Measurements from ENCODE around the gene TTC31.
"Not testable (repeated sequence)": the region's sequence is repeated elsewhere in the genome, so short reads cannot be mapped to it uniquely, and the experiment has no call there.

The TTC31 gene

DNA sequence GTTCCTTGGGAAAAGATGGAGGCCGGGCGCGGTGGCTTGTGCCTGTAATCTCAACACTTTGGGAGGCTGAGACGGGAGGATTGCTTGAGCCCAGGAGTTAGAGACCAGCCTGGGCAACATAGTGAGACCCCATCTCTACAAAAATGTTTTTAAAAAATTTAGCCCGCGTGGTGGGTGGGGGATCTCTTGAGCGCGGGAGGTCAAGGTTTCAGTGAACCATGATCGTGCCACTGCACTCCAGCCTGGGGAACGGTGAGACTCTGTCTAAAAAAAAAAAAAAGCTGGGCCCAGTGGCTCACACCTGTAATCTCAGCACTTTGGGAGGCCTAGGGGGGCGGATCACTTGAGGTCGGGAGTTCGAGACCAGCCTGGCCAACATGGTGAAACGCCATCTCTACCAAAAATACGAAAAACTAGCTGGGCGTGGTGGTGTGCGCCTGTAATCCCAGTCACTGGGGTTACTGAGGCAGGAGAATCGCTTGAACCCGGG is 839 bp downstream of the TTC31 start:
- DNase-seq (ENCODE audit: low read depth in 2 of 3, low spot score in 2 of 3): not testable (repeated sequence)

GRCh38 chr2:74486141-74486540 is 3.3 kb downstream of the TTC31 start:
- no peak for DNase-seq (ENCODE audit: low read depth in 2 of 3, low spot score in 2 of 3)

- DNase-seq (ENCODE audit: low read depth in 2 of 3, low spot score in 2 of 3): no peak
Observed at GRCh38 chr2:74488643-74489481, 6.0 kb downstream of the TTC31 start.

DNA sequence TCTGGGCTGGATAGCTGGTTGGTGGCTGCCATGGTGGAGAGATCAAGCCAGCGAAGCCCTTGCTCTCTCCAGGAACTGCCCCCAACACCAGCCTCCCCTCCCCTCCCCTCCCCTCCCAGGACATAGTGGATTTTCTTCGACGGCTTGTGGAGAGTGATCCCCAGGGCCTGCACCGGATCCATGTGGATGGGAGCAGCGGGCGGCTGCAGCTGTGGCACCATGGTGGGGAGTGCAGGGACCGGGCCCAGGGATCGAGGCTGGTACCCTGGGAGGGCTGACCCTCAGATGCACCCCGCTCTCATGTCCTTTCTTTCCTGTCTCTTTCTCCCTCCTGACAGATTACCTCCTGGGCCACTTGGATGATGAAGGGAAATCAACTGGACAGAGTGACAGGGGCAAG is 7.0 kb downstream of the TTC31 start:
- DNase-seq (ENCODE audit: low read depth in 2 of 3, low spot score in 2 of 3): no peak

DNA sequence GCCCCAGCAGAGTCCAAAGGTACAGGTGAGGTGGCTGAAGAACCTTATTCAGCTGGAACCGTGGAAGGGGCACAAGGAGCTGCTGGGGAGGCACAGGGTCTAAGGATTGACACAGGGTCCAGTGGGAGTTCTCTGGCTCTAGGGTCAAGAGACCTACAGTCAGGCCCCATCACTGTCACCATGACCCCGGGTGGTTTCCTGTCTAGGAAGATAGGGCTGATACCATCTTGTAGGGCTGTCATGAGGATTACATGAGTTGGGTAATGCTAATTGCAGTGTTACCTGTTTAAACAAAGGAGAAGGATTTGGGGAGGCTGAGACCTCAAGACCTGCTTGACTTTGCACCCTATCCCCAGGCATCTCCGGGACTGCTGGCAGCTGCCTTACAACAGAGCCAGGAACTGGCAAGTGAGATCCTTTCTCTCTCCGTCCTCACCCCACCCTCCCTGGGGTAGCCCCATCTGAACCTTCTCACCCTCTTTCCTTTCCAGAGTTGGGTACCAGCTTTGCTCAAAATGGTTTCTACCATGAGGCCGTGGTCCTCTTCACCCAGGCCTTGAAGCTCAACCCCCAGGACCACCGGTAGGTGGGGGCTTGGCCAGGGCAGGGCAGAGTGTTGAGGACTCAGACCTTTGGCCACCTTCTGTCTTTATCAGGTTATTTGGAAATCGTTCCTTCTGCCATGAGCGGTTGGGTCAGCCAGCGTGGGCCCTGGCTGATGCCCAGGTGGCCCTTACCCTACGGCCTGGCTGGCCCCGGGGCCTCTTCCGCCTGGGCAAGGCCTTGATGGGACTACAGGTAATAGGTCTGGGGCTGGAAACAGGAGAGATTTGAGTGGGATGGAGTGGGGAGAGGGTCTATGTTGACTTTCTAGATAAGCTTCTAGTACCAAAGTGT is 9.0 kb downstream of the TTC31 start:
- DNase-seq (ENCODE audit: low read depth in 2 of 3, low spot score in 2 of 3): no peak

- no peak for DNase-seq (ENCODE audit: low read depth in 2 of 3, low spot score in 2 of 3)
Observed at GRCh38 chr2:74493546-74493945, 10.7 kb downstream of the TTC31 start.

DNA sequence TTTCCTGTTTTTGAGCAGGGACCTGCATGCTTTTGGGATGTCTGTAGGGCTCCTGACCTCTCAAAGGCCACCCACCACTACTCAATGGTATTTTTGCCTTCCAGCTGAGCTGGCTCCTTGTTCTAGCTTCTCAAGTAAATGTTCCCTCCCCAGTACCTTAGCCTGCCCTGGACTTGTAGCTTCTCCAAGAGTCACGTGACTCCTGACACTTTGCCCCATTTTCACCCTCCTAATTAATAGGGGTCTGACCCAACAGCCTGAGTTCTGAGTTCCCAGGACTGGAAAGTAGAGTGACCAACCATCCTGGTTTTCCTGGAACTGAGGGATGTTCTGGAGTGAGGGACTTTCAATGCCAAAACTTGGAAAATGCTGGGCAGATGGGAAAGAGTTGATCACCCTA is 12.6 kb downstream of the TTC31 start:
- DNase-seq (ENCODE audit: low read depth in 2 of 3, low spot score in 2 of 3): no peak

GRCh38 chr2:74496997-74497776 is 14.3 kb downstream of the TTC31 start:
- no peak for DNase-seq (ENCODE audit: low read depth in 2 of 3, low spot score in 2 of 3)

- DNase-seq (ENCODE audit: low read depth in 2 of 3, low spot score in 2 of 3): no peak
Observed at GRCh38 chr2:74497777-74498499, 15.1 kb downstream of the TTC31 start.

GRCh38 chr2:74498500-74499266 is 15.8 kb downstream of the TTC31 start:
- DNase-seq (ENCODE audit: low read depth in 2 of 3, low spot score in 2 of 3): no peak

DNA sequence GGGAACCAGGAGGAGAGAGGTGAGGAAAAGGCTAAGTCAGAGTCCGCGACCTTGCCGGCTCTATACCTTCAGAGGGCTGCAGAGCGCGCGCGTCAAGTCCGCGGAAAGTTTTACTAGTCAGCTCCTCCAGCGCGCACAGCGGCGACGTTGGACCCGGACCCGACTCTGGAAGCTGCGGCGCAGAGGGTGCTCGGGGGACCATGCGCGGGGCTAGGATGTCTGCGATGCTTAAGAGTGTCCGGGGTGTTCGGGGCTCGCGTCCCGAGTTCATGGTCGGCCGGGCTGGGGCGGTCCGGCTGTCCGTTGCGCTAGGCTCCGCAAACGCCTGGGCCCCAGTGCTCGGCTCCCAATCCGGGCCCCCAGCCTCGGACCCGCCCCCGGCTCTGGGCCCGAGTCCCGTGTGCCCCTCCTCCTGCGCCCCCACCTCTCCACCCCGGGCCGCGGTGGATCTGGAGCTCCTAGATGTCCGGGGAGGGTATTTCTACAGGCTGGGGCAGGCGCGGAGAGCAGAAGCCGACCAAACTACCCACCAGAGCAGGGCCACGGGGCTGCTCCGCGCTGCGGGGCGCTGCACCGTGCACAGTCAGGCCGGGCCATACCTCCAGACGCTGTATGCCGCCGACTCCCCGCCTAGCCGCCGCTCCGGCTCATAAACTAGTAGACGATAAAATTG is 16.5 kb downstream of the TTC31 start, which contains the start of gene LBX2:
LBX2 (minus strand) TSS at position 337 of the 673 bp plus-strand sequence; CDS start at position 271, 66 bp downstream.
- DNase-seq (ENCODE audit: low read depth in 2 of 3, low spot score in 2 of 3): no peak

DNA sequence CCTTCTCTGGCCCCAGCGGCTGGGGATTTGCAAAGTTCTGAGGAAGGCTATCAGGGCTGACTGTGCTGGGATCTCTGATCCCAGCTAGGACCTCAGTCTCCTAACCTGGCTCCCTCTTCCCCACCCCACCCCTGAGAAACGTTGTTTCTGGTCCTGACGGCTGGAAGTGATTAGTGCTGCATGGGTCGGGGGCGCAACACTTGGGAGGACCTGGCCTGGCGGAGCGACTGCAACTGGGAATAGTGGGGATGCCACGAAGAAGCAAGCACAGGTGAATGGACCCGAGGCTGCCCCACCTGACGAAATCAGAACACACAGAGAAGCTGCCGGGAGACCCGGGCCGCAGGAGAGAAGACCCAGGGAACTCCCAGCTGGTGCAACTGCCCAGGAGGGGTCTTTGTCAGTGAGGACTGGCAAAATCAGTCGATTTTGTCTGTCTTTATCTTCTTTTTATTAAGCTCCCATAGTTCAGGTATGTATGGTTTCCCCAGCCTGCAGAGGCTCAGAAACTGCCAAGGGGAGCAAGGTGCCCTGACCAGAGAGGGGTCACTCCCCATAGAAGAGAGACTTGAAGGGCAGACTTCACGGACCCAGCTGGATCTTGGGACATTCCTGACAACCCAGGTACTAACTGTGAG is 17.2 kb downstream of the TTC31 start:
- DNase-seq (ENCODE audit: low read depth in 2 of 3, low spot score in 2 of 3): no peak

DNA sequence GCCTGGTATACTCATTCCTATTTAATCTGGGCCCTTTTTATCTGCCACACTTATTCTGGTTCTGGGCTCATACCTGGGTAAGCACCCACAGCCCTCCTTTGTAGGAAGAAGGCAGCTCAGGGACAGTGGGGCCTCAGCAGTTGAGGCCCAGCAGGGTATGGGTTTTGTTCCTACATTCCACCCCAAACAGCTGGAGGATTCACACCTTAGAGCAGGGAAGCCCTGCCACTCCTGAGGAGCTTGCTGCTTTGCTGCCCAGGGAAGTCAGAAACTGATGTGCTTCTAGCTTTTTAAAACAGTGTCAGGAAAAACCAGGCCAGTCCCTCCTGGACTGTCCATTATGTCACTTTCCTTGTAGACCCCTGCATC is 17.7 kb downstream of the TTC31 start:
- DNase-seq (ENCODE audit: low read depth in 2 of 3, low spot score in 2 of 3): no peak

DNA sequence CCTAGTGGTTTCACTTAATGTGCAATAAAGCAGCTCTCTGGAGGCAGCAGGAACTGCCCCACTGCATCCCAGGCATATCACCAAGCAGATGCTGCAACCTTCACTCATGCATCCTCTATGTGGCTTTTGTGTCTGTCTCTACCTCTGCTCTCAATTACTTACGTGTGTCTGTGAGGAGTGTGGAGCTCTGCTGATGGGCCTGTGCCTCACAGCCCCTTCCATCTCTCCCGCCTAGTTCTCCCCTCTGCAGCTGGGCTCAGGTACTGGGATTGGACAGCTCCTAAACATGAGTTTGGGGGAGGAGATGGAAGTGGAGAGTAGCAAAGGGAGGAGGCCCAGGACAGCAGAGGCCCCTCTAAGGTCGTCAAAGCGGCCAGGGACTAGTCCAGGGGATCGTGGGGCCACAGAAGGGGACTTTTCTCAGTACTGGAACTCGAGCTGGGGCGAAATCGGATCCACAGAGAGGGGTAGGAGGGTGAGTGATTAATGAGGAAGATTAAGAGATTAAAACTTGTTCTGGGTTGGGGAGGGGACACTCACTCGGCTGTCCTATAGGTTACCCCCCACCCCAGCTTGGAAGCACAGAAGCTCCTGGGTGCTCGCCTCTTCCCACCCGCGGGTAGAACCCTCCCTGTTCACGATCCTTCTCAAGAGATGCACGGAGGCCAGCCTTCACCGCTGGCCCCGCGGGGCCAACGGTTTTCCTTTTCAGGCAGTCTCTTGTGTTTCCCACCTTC is 18.6 kb downstream of the TTC31 start:
- DNase-seq (ENCODE audit: low read depth in 2 of 3, low spot score in 2 of 3): no peak

GRCh38 chr2:74502147-74502719 is 19.4 kb downstream of the TTC31 start:
- DNase-seq (ENCODE audit: low read depth in 2 of 3, low spot score in 2 of 3): no peak

GRCh38 chr2:74502720-74503505 is 20.0 kb downstream of the TTC31 start:
- peak in 1 of 3 experiments; percentile 52 for DNase-seq (ENCODE audit: low read depth in 2 of 3, low spot score in 2 of 3)
